ENCODE results near the gene UNK.

Gene UNK

DNA sequence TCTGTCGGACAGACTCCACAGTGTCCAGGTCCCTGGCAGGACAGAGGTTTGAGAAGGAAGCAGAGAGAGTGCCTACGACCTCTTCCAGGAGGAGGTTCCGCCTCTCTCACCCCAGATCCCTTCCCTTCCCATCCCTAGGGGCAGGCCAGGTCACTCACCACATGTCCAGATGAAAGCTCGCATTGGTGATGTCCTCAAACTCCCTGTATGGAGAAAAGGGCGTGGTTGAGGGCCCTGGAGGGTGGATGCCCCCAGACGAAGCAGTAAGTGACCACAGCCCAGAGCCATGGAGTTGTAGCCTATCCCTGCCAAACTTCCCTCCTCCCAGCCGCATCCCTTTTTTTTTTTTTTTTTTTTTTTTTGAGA, 56.2 kb downstream of the UNK start:
- DNase-seq (ENCODE audit: low read depth), result no peak
- no peak for TF ChIP-seq CTCF (conservative IDR thresholded peaks at IDR 0.05; ENCODE audit: control insufficient read depth, insufficient read depth, low read depth, low read length)
- no peak overlapping the region for H3K4me3 ChIP-seq (ENCODE audit: control insufficient read depth, low read depth, low read length)

- no peak overlapping the region for H3K4me3 ChIP-seq (ENCODE audit: control insufficient read depth, low read depth, low read length)
- DNase-seq (ENCODE audit: low read depth), result no peak
- TF ChIP-seq CTCF (conservative IDR thresholded peaks at IDR 0.05; ENCODE audit: control insufficient read depth, insufficient read depth, low read depth, low read length), result no peak
Measured at GRCh38 chr17:75842411-75842810, 57.8 kb downstream of the UNK start.

- H3K4me3 ChIP-seq (ENCODE audit: control insufficient read depth, low read depth, low read length), result no peak overlapping the region
- TF ChIP-seq CTCF (conservative IDR thresholded peaks at IDR 0.05; ENCODE audit: control insufficient read depth, insufficient read depth, low read depth, low read length), result no peak
- no peak for DNase-seq (ENCODE audit: low read depth)
Measured at GRCh38 chr17:75842963-75843576, 58.5 kb downstream of the UNK start.

- DNase-seq (ENCODE audit: low read depth), result no peak
- TF ChIP-seq CTCF (conservative IDR thresholded peaks at IDR 0.05; ENCODE audit: control insufficient read depth, insufficient read depth, low read depth, low read length), result no peak
- H3K4me3 ChIP-seq (ENCODE audit: control insufficient read depth, low read depth, low read length), result no peak within 1 kb of the TSS
Measured at GRCh38 chr17:75843577-75844529, 59.2 kb downstream of the UNK start, which contains the start of gene UNC13D. Gene UNC13D (minus strand): TSS chr17:75844404. CDS start chr17:75844337, 67 bp downstream.

GRCh38 chr17:75844530-75845057, 60.0 kb downstream of the UNK start:
- H3K4me3 ChIP-seq (ENCODE audit: control insufficient read depth, low read depth, low read length), result no peak overlapping the region
- no peak for DNase-seq (ENCODE audit: low read depth)
- TF ChIP-seq CTCF (conservative IDR thresholded peaks at IDR 0.05; ENCODE audit: control insufficient read depth, insufficient read depth, low read depth, low read length), result no peak

GRCh38 chr17:75845058-75845711, 60.6 kb downstream of the UNK start:
- no peak overlapping the region for H3K4me3 ChIP-seq (ENCODE audit: control insufficient read depth, low read depth, low read length)
- peak; percentile 64 for TF ChIP-seq CTCF (conservative IDR thresholded peaks at IDR 0.05; ENCODE audit: control insufficient read depth, insufficient read depth, low read depth, low read length)
- DNase-seq (ENCODE audit: low read depth), result peak; percentile 61

Data from fibroblast of mammary gland (primary cell).